HEK293 (cell line): ENCODE data around the gene TBCEL.
"Not testable (repeated sequence)": the region's sequence is repeated elsewhere in the genome, so short reads cannot be mapped to it uniquely, and the experiment has no call there.

Source experiments
- CTCF ChIA-PET: fragments of 350-600 bp; formaldehyde crosslinking; extraction: SDS; loops from one replicate; lab custom pipeline; 2021; ENCODE audit warnings: antibody characterized with exemption; lab: Yijun Ruan, JAX
- POLR2A ChIA-PET: fragments of 300-600 bp; formaldehyde crosslinking; extraction: SDS; loops from one replicate; lab custom pipeline; 2020; ENCODE audit warnings: antibody characterized with exemption, inconsistent platforms; lab: Yijun Ruan, JAX
- H3K27ac ChIP-seq: fragments of 200-500 bp; sonication (Bioruptor generic); 2 replicates; pipeline ENCODE4 v1.5.1; 2014; ENCODE audit warnings: low read depth, low read length, control low read depth, inconsistent platforms; ENCODE audit errors: extremely low read depth
- H3K36me3 ChIP-seq, 2 experiments: fragments of 200-500 bp in 1 of 2; sonication (Bioruptor generic) in 1 of 2; 1 replicate in 1 of 2; 2 replicates in 1 of 2; pipeline ENCODE4 v1.5.1; 2014 to 2017; ENCODE audit warnings: inconsistent platforms in 2 of 2, low read length in 2 of 2; ENCODE audit not compliant: control insufficient read depth in 2 of 2, insufficient read depth in 1 of 2
- H3K4me1 ChIP-seq: fragments of 200-500 bp; sonication (Bioruptor generic); 2 replicates; pipeline ENCODE4 v1.5.1; 2014; ENCODE audit warnings: mild to moderate bottlenecking, low read length, inconsistent platforms; ENCODE audit not compliant: control insufficient read depth, insufficient read depth
- H3K4me3 ChIP-seq: 2 replicates; pipeline ENCODE4 v1.5.1; 2011; ENCODE audit warnings: low read depth, mild to moderate bottlenecking, control low read depth, low read length, moderate library complexity
- H3K9me3 ChIP-seq: fragments of 200-500 bp; sonication (Bioruptor generic); 2 replicates; pipeline ENCODE4 v1.5.1; 2014; ENCODE audit warnings: low read depth, low read length, inconsistent platforms; ENCODE audit not compliant: control insufficient read depth, insufficient read depth
- FEZF1 ChIP-seq: fragments of 450-650 bp; formaldehyde crosslinking; IDR thresholded peaks from 2 replicates; pipeline ENCODE4 v1.5.1; 2016; ENCODE audit warnings: missing biosample characterization, missing genetic modification characterization
- PRDM2 ChIP-seq: fragments of 450-650 bp; formaldehyde crosslinking; IDR thresholded peaks from 2 replicates; pipeline ENCODE4 v1.5.1; 2016; ENCODE audit warnings: missing biosample characterization, missing genetic modification characterization, borderline replicate concordance
- PRDM6 ChIP-seq: fragments of 450-650 bp; formaldehyde crosslinking; IDR thresholded peaks from 2 replicates; pipeline ENCODE4 v1.5.1; 2017; ENCODE audit warnings: missing biosample characterization, missing genetic modification characterization
- ZNF121 ChIP-seq: fragments of 450-650 bp; formaldehyde crosslinking; IDR thresholded peaks from 2 replicates; pipeline ENCODE4 v1.5.1; 2016; ENCODE audit warnings: missing biosample characterization, missing genetic modification characterization
- ZNF18 ChIP-seq: fragments of 450-650 bp; formaldehyde crosslinking; IDR thresholded peaks from 2 replicates; pipeline ENCODE4 v1.5.1; 2016; ENCODE audit warnings: missing biosample characterization, missing genetic modification characterization
- ZNF202 ChIP-seq: fragments of 450-650 bp; formaldehyde crosslinking; IDR thresholded peaks from 2 replicates; pipeline ENCODE4 v1.5.1; 2016; ENCODE audit warnings: missing biosample characterization, missing genetic modification characterization, borderline replicate concordance
- ZNF274 ChIP-seq, 2 experiments: fragments of 200-500 bp in 1 of 2; fragments of 450-650 bp in 1 of 2; sonication (Bioruptor generic) in 1 of 2; formaldehyde crosslinking in 1 of 2; IDR thresholded peaks; 2 replicates each; pipeline versions ENCODE4 v1.5.1 to v1.6.1; 2014 to 2016; ENCODE audit warnings: borderline replicate concordance in 1 of 2, inconsistent platforms in 1 of 2, low read length in 1 of 2, missing biosample characterization in 1 of 2, missing genetic modification characterization in 1 of 2
- ZNF654 ChIP-seq: fragments of 450-650 bp; formaldehyde crosslinking; IDR thresholded peaks from 2 replicates; pipeline ENCODE4 v1.5.1; 2016; ENCODE audit warnings: low read depth, missing biosample characterization, missing genetic modification characterization
- ZNF843 ChIP-seq: fragments of 450-650 bp; formaldehyde crosslinking; IDR thresholded peaks from 2 replicates; pipeline ENCODE4 v1.5.1; 2016; ENCODE audit warnings: missing biosample characterization, missing genetic modification characterization

TBCEL gene

GRCh38 chr11:121031648-121032047, 7.7 kb downstream of the TBCEL start:
- H3K9me3 ChIP-seq, H3K27ac ChIP-seq, POLR2A ChIA-PET, H3K4me3 ChIP-seq, H3K4me1 ChIP-seq, H3K36me3 ChIP-seq: not testable (repeated sequence)
- peak; percentile 78 for TF ChIP-seq ZNF121
- CTCF ChIA-PET, result interaction anchor here (1.1 kb wide), 1 partner anchor 87 kb away, joined by 3 read pairs; no protein-coding TSS in a partner anchor

- peaks cover 10% of the 10 kb centered on the region; the same call in 1 of the 2 replicates for H3K4me1 ChIP-seq
- ChIA-PET POLR2A (no interaction called here), CTCF (interaction anchor here (0.5 to 1.2 kb wide), 5 partner anchors 12 to 1195 kb away, joined by 3 to 6 read pairs (median 3); no protein-coding TSS in a partner anchor)
- TF ChIP-seq PRDM6 (tag by site-specific recombination), result peak; percentile 77
- no peak for TF ChIP-seq ZNF843 (tag by site-specific recombination)
- peak; percentile 88 for TF ChIP-seq FEZF1 (tag by site-specific recombination)
- peak; percentile 39 for TF ChIP-seq ZNF654
- no peaks in the 10 kb centered on the region for H3K36me3 ChIP-seq
- no peak overlapping the region for H3K4me3 ChIP-seq
- H3K27ac ChIP-seq, result no peak overlapping the region
- no peaks in the 10 kb centered on the region for H3K9me3 ChIP-seq
Observed at GRCh38 chr11:121032546-121032945, 8.6 kb downstream of the TBCEL start.

- H3K4me3 ChIP-seq, result no peak overlapping the region
- POLR2A ChIA-PET, result no interaction called here
- H3K4me1 ChIP-seq, result peaks cover 14% of the 10 kb centered on the region
- CTCF ChIA-PET, result interaction anchor here (0.6 to 1.0 kb wide), 6 partner anchors 18 to 698 kb away, joined by 3 read pairs; no protein-coding TSS in a partner anchor
- H3K36me3 ChIP-seq, result no peaks in the 10 kb centered on the region
- no peak overlapping the region for H3K27ac ChIP-seq
- no peaks in the 10 kb centered on the region for H3K9me3 ChIP-seq
- TF ChIP-seq ZNF202 (tag by site-specific recombination), result no peak
- no peak for TF ChIP-seq PRDM2 (tag by site-specific recombination)
- no peak for TF ChIP-seq ZNF274 (IDR thresholded peaks at IDR 0.05; ENCODE audit: low read length)
- TF ChIP-seq ZNF274 (tag by site-specific recombination; IDR thresholded peaks at IDR 0.05; ENCODE audit: borderline replicate concordance), result no peak
- no peak for TF ChIP-seq ZNF18 (tag by site-specific recombination)
Observed at GRCh38 chr11:121033635-121034034, 9.7 kb downstream of the TBCEL start.
